GM23338 (cell line): ENCODE measurements around the gene KHK. TPM values are rescaled to one million over a fixed set of nuclear protein-coding genes. Genes with fewer than 3 reads are reported as not detected.

Source experiments
- ATAC-seq: fragments of 200-7000 bp; cut with Tn5 transposase; 3 replicates; pipeline ENCODE4 v1.9.1; 2020
- DNase-seq: peaks from one replicate; pipeline ENCODE4 v3.0.0-alpha.2; 2015; ENCODE audit warnings: low spot score
- H2AFZ ChIP-seq: fragments of 200-600 bp; sonication (generic); 2 replicates; pipeline ENCODE4 v1.8.0; 2016; ENCODE audit warnings: antibody characterized with exemption, mild to moderate bottlenecking, moderate library complexity
- H3F3A ChIP-seq: fragments of 200-600 bp; sonication (generic); replicated peaks from 2 replicates; pipeline ENCODE4 v1.8.0; 2017; ENCODE audit warnings: antibody characterized with exemption, mixed run types, low read depth
- H3K27ac ChIP-seq: fragments of 200-600 bp; sonication (generic); 2 replicates; pipeline ENCODE4 v1.6.1; 2016; ENCODE audit warnings: low read depth
- H3K27me3 ChIP-seq: fragments of 200-600 bp; sonication (generic); 2 replicates; pipeline ENCODE4 v1.8.0; 2016; ENCODE audit warnings: mild to moderate bottlenecking, mixed run types, moderate library complexity; ENCODE audit not compliant: insufficient read depth
- H3K36me3 ChIP-seq: fragments of 200-600 bp; sonication (generic); 2 replicates; pipeline ENCODE4 v1.8.0; 2016; ENCODE audit warnings: mild to moderate bottlenecking; ENCODE audit not compliant: insufficient read depth
- H3K4me1 ChIP-seq: fragments of 200-600 bp; sonication (generic); 2 replicates; pipeline ENCODE4 v1.8.0; 2016; ENCODE audit warnings: mild to moderate bottlenecking, moderate library complexity; ENCODE audit not compliant: insufficient read depth
- H3K4me2 ChIP-seq: fragments of 200-600 bp; sonication (generic); 2 replicates; pipeline ENCODE4 v1.7.1; 2017; ENCODE audit warnings: mixed run types
- H3K4me3 ChIP-seq: fragments of 200-600 bp; sonication (generic); 2 replicates; pipeline ENCODE4 v1.6.1; 2016; ENCODE audit warnings: mixed run types
- H3K79me2 ChIP-seq: fragments of 200-600 bp; sonication (generic); replicated peaks from 2 replicates; pipeline ENCODE4 v1.8.0; 2017; ENCODE audit warnings: mild to moderate bottlenecking; ENCODE audit not compliant: insufficient read depth
- H3K9me2 ChIP-seq: fragments of 200-600 bp; sonication (generic); 2 replicates; pipeline ENCODE4 v1.8.0; 2017; ENCODE audit not compliant: insufficient read depth
- H4K20me1 ChIP-seq: fragments of 200-600 bp; sonication (generic); replicated peaks from 2 replicates; pipeline ENCODE4 v1.8.0; 2017; ENCODE audit warnings: mild to moderate bottlenecking; ENCODE audit not compliant: insufficient read depth
- H3K27ac Mint-ChIP-seq: 2 replicates; pipeline ENCODE4 v1.8.0; 2020; ENCODE audit warnings: inconsistent platforms, mild to moderate bottlenecking, moderate library complexity, mixed read lengths
- H3K27me3 Mint-ChIP-seq: 3 replicates; pipeline ENCODE4 v1.8.0; 2022; ENCODE audit warnings: low read depth, mild to moderate bottlenecking, moderate library complexity, mixed read lengths, inconsistent platforms; ENCODE audit not compliant: insufficient read depth, poor library complexity
- H3K36me3 Mint-ChIP-seq: 3 replicates; pipeline ENCODE4 v1.8.0; 2021; ENCODE audit warnings: low read depth, mild to moderate bottlenecking, inconsistent platforms, moderate library complexity, mixed read lengths
- H3K4me1 Mint-ChIP-seq: 3 replicates; pipeline ENCODE4 v1.8.0; 2020; ENCODE audit warnings: mild to moderate bottlenecking, inconsistent platforms, mixed read lengths
- H3K4me3 Mint-ChIP-seq: 3 replicates; pipeline ENCODE4 v1.8.0; 2021; ENCODE audit warnings: moderate library complexity, mild to moderate bottlenecking, inconsistent platforms, mixed read lengths
- H3K9me3 Mint-ChIP-seq: 3 replicates; pipeline ENCODE4 v1.8.0; 2020; ENCODE audit warnings: moderate library complexity, mild to moderate bottlenecking, inconsistent platforms, mixed read lengths
- CREB1 ChIP-seq: fragments of 250-450 bp; sonication (Bioruptor Pico); IDR thresholded peaks from 2 replicates; pipeline ENCODE4 v1.5.0; 2020; ENCODE audit warnings: low read depth, mild to moderate bottlenecking, moderate library complexity
- ETS1 ChIP-seq: IDR thresholded peaks from 2 replicates; pipeline ENCODE4 v1.6.1; 2016; ENCODE audit warnings: antibody characterized with exemption
- EZH2 ChIP-seq: fragments of 200-600 bp; sonication (generic); IDR thresholded peaks from one replicate; pipeline ENCODE4 v1.8.0; 2017; ENCODE audit warnings: antibody characterized with exemption, mild to moderate bottlenecking, low read depth; ENCODE audit not compliant: unreplicated experiment
- EZH2phosphoT487 ChIP-seq: fragments of 200-600 bp; sonication (generic); IDR thresholded peaks from one replicate; pipeline ENCODE4 v1.8.1; 2018; ENCODE audit warnings: antibody characterized with exemption; ENCODE audit not compliant: unreplicated experiment
- JUNB ChIP-seq: IDR thresholded peaks from one replicate; pipeline ENCODE4 v1.6.1; 2016; ENCODE audit warnings: antibody characterized with exemption; ENCODE audit not compliant: unreplicated experiment
- NANOG ChIP-seq: IDR thresholded peaks from 2 replicates; pipeline ENCODE4 v1.6.1; 2016; ENCODE audit warnings: antibody characterized with exemption, borderline replicate concordance
- POLR2AphosphoS5 ChIP-seq: IDR thresholded peaks from 2 replicates; pipeline ENCODE4 v1.6.1; 2016; ENCODE audit warnings: antibody characterized with exemption, low read depth
- STAT1 ChIP-seq: IDR thresholded peaks from one replicate; pipeline ENCODE4 v1.6.1; 2016; ENCODE audit warnings: antibody characterized with exemption; ENCODE audit not compliant: unreplicated experiment
- ZNF114 ChIP-seq: fragments of 250-450 bp; sonication (Bioruptor Pico); IDR thresholded peaks from 2 replicates; pipeline ENCODE4 v1.5.0; 2020; ENCODE audit warnings: mild to moderate bottlenecking, moderate library complexity
- ZNF331 ChIP-seq: fragments of 250-450 bp; sonication (Bioruptor Pico); IDR thresholded peaks from 2 replicates; pipeline ENCODE4 v1.5.0; 2020; ENCODE audit warnings: low read depth, mild to moderate bottlenecking, moderate library complexity
- polyA plus RNA-seq: library from polyadenylated mRNA; unstranded; fragments of >200 nt; fragmentation: Nextera tagmentation; extraction: Ambion mirVana; gene quantifications from 2 replicates; pipeline ENCODE4 v1.2.1, GENCODE V29; 2016
- total RNA-seq: library from RNA; depleted of rRNA; stranded (reverse); fragments of >200 nt; shearing (Covaris generic); gene quantifications from 2 replicates; pipeline ENCODE4 v1.2.3, GENCODE V29; 2014
- TF ChIP-seq, protein P1 (sequence below): IDR thresholded peaks from one replicate; pipeline ENCODE4 v1.6.1; 2018; ENCODE audit warnings: antibody characterized with exemption; ENCODE audit not compliant: unreplicated experiment
- TF ChIP-seq, protein P2 (sequence below), 2 experiments: fragments of 200-600 bp in 1 of 2; sonication (generic) in 1 of 2; conservative IDR thresholded peaks; 2 replicates each; pipeline versions ENCODE4 v1.5.1 to v1.6.1; 2016 to 2017; ENCODE audit warnings: antibody characterized with exemption in 2 of 2, low read depth in 2 of 2, mild to moderate bottlenecking in 2 of 2, moderate library complexity in 1 of 2
- TF ChIP-seq, protein P3 (sequence below): fragments of 250-450 bp; sonication (Bioruptor Pico); IDR thresholded peaks from 2 replicates; pipeline ENCODE4 v1.5.0; 2020; ENCODE audit warnings: mild to moderate bottlenecking, moderate library complexity

The KHK gene
- total and polyA plus RNA-seq, 2 experiments from 2014 or later = 9.7 TPM

DNA sequence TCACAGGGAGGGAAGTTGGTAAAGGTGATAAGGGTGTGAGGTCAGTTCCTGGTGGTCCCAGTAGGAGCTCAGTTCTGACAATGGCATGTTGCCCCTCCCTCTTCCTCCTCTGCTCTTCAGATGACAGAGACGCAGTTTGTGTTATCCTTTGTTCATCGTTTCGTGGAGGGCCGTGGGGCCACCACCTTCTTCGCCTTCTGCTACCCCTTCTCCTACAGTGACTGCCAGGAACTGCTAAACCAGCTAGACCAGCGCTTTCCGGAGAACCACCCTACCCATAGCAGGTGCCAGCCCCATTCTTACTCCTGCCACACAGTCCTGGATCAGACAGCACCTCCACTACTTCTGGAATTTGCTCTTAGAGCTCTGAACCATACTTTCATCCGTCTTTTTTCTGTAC is 32.8 kb upstream of the KHK start:
- H3K27ac Mint-ChIP-seq = no peak overlapping the region
- no peak overlapping the region for H3K4me3 ChIP-seq
- H3K27ac ChIP-seq = no peak overlapping the region
- H4K20me1 ChIP-seq = no peaks in the 10 kb centered on the region
- peaks cover 17% of the 10 kb centered on the region for H3K27me3 Mint-ChIP-seq
- no peak for ATAC-seq
- no peak for DNase-seq
- H3K79me2 ChIP-seq = no peaks in the 10 kb centered on the region
- peaks cover 15% of the 10 kb centered on the region for H3K36me3 ChIP-seq
- peaks cover 12% of the 10 kb centered on the region for H3K9me3 Mint-ChIP-seq
- no peak overlapping the region for H3K4me2 ChIP-seq
- peaks cover 9% of the 10 kb centered on the region; the same call in 2 of the 3 replicates for H3K4me1 Mint-ChIP-seq
- no peak overlapping the region for H2AFZ ChIP-seq
- no peaks in the 10 kb centered on the region for H3K9me2 ChIP-seq
- no peak overlapping the region; the same call in 2 of the 3 replicates for H3K4me3 Mint-ChIP-seq
- H3F3A ChIP-seq = peaks cover 15% of the 10 kb centered on the region
- TF ChIP-seq ETS1 = no peak
- no peak for TF ChIP-seq CREB1 (CRISPR knock-in tag)
- no peak for TF ChIP-seq EZH2
- no peak for TF ChIP-seq STAT1
- TF ChIP-seq, protein P1, sequence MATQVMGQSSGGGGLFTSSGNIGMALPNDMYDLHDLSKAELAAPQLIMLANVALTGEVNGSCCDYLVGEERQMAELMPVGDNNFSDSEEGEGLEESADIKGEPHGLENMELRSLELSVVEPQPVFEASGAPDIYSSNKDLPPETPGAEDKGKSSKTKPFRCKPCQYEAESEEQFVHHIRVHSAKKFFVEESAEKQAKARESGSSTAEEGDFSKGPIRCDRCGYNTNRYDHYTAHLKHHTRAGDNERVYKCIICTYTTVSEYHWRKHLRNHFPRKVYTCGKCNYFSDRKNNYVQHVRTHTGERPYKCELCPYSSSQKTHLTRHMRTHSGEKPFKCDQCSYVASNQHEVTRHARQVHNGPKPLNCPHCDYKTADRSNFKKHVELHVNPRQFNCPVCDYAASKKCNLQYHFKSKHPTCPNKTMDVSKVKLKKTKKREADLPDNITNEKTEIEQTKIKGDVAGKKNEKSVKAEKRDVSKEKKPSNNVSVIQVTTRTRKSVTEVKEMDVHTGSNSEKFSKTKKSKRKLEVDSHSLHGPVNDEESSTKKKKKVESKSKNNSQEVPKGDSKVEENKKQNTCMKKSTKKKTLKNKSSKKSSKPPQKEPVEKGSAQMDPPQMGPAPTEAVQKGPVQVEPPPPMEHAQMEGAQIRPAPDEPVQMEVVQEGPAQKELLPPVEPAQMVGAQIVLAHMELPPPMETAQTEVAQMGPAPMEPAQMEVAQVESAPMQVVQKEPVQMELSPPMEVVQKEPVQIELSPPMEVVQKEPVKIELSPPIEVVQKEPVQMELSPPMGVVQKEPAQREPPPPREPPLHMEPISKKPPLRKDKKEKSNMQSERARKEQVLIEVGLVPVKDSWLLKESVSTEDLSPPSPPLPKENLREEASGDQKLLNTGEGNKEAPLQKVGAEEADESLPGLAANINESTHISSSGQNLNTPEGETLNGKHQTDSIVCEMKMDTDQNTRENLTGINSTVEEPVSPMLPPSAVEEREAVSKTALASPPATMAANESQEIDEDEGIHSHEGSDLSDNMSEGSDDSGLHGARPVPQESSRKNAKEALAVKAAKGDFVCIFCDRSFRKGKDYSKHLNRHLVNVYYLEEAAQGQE = no peak
- TF ChIP-seq ZNF114 (CRISPR knock-in tag) = no peak
- no peak for TF ChIP-seq EZH2phosphoT487
- TF ChIP-seq NANOG = no peak
- TF ChIP-seq ZNF331 (CRISPR knock-in tag) = no peak
- no peak for TF ChIP-seq JUNB
- TF ChIP-seq, protein P2, sequence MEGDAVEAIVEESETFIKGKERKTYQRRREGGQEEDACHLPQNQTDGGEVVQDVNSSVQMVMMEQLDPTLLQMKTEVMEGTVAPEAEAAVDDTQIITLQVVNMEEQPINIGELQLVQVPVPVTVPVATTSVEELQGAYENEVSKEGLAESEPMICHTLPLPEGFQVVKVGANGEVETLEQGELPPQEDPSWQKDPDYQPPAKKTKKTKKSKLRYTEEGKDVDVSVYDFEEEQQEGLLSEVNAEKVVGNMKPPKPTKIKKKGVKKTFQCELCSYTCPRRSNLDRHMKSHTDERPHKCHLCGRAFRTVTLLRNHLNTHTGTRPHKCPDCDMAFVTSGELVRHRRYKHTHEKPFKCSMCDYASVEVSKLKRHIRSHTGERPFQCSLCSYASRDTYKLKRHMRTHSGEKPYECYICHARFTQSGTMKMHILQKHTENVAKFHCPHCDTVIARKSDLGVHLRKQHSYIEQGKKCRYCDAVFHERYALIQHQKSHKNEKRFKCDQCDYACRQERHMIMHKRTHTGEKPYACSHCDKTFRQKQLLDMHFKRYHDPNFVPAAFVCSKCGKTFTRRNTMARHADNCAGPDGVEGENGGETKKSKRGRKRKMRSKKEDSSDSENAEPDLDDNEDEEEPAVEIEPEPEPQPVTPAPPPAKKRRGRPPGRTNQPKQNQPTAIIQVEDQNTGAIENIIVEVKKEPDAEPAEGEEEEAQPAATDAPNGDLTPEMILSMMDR (conservative IDR thresholded peaks at IDR 0.05; ENCODE audit: low read depth in 2 of 2) = no peak
- TF ChIP-seq, protein P3, sequence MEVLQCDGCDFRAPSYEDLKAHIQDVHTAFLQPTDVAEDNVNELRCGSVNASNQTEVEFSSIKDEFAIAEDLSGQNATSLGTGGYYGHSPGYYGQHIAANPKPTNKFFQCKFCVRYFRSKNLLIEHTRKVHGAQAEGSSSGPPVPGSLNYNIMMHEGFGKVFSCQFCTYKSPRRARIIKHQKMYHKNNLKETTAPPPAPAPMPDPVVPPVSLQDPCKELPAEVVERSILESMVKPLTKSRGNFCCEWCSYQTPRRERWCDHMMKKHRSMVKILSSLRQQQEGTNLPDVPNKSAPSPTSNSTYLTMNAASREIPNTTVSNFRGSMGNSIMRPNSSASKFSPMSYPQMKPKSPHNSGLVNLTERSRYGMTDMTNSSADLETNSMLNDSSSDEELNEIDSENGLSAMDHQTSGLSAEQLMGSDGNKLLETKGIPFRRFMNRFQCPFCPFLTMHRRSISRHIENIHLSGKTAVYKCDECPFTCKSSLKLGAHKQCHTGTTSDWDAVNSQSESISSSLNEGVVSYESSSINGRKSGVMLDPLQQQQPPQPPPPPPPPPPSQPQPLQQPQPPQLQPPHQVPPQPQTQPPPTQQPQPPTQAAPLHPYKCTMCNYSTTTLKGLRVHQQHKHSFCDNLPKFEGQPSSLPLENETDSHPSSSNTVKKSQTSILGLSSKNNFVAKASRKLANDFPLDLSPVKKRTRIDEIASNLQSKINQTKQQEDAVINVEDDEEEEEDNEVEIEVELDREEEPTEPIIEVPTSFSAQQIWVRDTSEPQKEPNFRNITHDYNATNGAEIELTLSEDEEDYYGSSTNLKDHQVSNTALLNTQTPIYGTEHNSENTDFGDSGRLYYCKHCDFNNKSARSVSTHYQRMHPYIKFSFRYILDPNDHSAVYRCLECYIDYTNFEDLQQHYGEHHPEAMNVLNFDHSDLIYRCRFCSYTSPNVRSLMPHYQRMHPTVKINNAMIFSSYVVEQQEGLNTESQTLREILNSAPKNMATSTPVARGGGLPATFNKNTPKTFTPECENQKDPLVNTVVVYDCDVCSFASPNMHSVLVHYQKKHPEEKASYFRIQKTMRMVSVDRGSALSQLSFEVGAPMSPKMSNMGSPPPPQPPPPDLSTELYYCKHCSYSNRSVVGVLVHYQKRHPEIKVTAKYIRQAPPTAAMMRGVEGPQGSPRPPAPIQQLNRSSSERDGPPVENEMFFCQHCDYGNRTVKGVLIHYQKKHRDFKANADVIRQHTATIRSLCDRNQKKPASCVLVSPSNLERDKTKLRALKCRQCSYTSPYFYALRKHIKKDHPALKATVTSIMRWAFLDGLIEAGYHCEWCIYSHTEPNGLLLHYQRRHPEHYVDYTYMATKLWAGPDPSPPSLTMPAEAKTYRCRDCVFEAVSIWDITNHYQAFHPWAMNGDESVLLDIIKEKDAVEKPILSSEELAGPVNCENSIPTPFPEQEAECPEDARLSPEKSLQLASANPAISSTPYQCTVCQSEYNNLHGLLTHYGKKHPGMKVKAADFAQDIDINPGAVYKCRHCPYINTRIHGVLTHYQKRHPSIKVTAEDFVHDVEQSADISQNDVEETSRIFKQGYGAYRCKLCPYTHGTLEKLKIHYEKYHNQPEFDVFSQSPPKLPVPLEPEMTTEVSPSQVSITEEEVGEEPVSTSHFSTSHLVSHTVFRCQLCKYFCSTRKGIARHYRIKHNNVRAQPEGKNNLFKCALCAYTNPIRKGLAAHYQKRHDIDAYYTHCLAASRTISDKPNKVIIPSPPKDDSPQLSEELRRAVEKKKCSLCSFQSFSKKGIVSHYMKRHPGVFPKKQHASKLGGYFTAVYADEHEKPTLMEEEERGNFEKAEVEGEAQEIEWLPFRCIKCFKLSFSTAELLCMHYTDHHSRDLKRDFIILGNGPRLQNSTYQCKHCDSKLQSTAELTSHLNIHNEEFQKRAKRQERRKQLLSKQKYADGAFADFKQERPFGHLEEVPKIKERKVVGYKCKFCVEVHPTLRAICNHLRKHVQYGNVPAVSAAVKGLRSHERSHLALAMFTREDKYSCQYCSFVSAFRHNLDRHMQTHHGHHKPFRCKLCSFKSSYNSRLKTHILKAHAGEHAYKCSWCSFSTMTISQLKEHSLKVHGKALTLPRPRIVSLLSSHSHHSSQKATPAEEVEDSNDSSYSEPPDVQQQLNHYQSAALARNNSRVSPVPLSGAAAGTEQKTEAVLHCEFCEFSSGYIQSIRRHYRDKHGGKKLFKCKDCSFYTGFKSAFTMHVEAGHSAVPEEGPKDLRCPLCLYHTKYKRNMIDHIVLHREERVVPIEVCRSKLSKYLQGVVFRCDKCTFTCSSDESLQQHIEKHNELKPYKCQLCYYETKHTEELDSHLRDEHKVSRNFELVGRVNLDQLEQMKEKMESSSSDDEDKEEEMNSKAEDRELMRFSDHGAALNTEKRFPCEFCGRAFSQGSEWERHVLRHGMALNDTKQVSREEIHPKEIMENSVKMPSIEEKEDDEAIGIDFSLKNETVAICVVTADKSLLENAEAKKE (CRISPR knock-in tag) = no peak
- TF ChIP-seq POLR2AphosphoS5 = no peak
- no peaks in the 10 kb centered on the region for H3K27me3 ChIP-seq
- H3K36me3 Mint-ChIP-seq = peaks cover 49% of the 10 kb centered on the region
- peaks cover 6% of the 10 kb centered on the region; the same call in 1 of the 2 replicates for H3K4me1 ChIP-seq
